Tongue (tissue), 2 donors: ENCODE measurements around the gene SLC4A7. TPM values are rescaled to one million over a fixed set of nuclear protein-coding genes. Genes with fewer than 3 reads are reported as not detected.
A peak's percentile ranks its signal among the peaks of the same experiment; 100 is the strongest.
"Not testable (repeated sequence)": the region's sequence is repeated elsewhere in the genome, so short reads cannot be mapped to it uniquely, and the experiment has no call there.

Source experiments
- DNase-seq: peaks from one replicate; pipeline ENCODE4 v3.0.0-alpha.2; 2015
- total RNA-seq: library from RNA; depleted of rRNA; stranded (reverse); fragments of >200 nt; gene quantifications from one replicate; pipeline ENCODE4 v1.2.3, GENCODE V29; 2014

SLC4A7 gene
- total RNA-seq, 1 donor from 2014 or later, result 71.5 TPM

GRCh38 chr3:27487383-27487782, 3.2 kb upstream of the SLC4A7 start:
- peak; percentile 20 for DNase-seq

GRCh38 chr3:27486336-27486735, 2.2 kb upstream of the SLC4A7 start:
- no peak for DNase-seq

GRCh38 chr3:27485866-27486265, 1.7 kb upstream of the SLC4A7 start:
- peak; percentile 62 for DNase-seq

- DNase-seq, result peak; percentile 77
Measured at GRCh38 chr3:27483117-27484014, 818 bp downstream of the SLC4A7 start.

- no peak for DNase-seq
Measured at GRCh38 chr3:27479806-27480543, 4.2 kb downstream of the SLC4A7 start.

- DNase-seq, result no peak
Measured at GRCh38 chr3:27471923-27472550, 12.1 kb downstream of the SLC4A7 start.

GRCh38 chr3:27468283-27468886, 15.8 kb downstream of the SLC4A7 start:
- no peak for DNase-seq

GRCh38 chr3:27467545-27467944, 16.6 kb downstream of the SLC4A7 start:
- DNase-seq, result peak; percentile 56

- no peak for DNase-seq
Measured at GRCh38 chr3:27464646-27465045, 19.5 kb downstream of the SLC4A7 start.

GRCh38 chr3:27462228-27462627, 22.0 kb downstream of the SLC4A7 start:
- DNase-seq, result no peak

GRCh38 chr3:27458929-27459328, 25.3 kb downstream of the SLC4A7 start:
- no peak for DNase-seq

- no peak for DNase-seq
Measured at GRCh38 chr3:27456554-27456953, 27.6 kb downstream of the SLC4A7 start.

GRCh38 chr3:27454914-27455313, 29.3 kb downstream of the SLC4A7 start:
- DNase-seq, result no peak

- no peak for DNase-seq
Measured at GRCh38 chr3:27454461-27454860, 29.7 kb downstream of the SLC4A7 start.

GRCh38 chr3:27452368-27453090, 31.7 kb downstream of the SLC4A7 start:
- DNase-seq, result no peak

- no peak for DNase-seq
Measured at GRCh38 chr3:27451842-27452241, 32.3 kb downstream of the SLC4A7 start.

GRCh38 chr3:27451251-27451650, 32.9 kb downstream of the SLC4A7 start:
- no peak for DNase-seq

GRCh38 chr3:27449530-27450150, 34.5 kb downstream of the SLC4A7 start:
- no peak for DNase-seq

- not testable (repeated sequence) for DNase-seq
Measured at GRCh38 chr3:27442995-27443394, 41.2 kb downstream of the SLC4A7 start.

GRCh38 chr3:27438352-27438751, 45.8 kb downstream of the SLC4A7 start:
- DNase-seq, result not testable (repeated sequence)

- DNase-seq, result peak; percentile 50
Measured at GRCh38 chr3:27431116-27431515, 53.1 kb downstream of the SLC4A7 start.
